ENCODE results near the gene HTRA1. TPM values are rescaled to one million over a fixed set of nuclear protein-coding genes. Genes with fewer than 3 reads are reported as not detected.

HTRA1 gene
- total and polyA plus RNA-seq, 3 donors from 2014 or later, result 21.3 to 105 (median 27.3) TPM

- WGBS, 2 donors, result 60 to 67% methylated on average over 5 of the region's 5 CpGs
- Histone ChIP-seq H3K4me3 (no peak overlapping the region), H3K36me3 (ENCODE audit: low read depth, missing control alignments) (no peaks in the 10 kb centered on the region), H3K27ac (no peak overlapping the region), H3K27me3 (no peaks in the 10 kb centered on the region), H3K4me1 (peaks cover 10% of the 10 kb centered on the region), H3K9me3 (no peaks in the 10 kb centered on the region)
- TF ChIP-seq POLR2A (IDR thresholded peaks at IDR 0.05), result no peak
- TF ChIP-seq CTCF (IDR thresholded peaks at IDR 0.05), result no peak
- DNase-seq, result no peak
- intact Hi-C loops (cut with DNase I; ENCODE audit: low total_unique reads), result no loop called here
Measured at GRCh38 chr10:122499491-122499941, 38.2 kb downstream of the HTRA1 start.

GRCh38 chr10:122500194-122500593 is 38.8 kb downstream of the HTRA1 start:
- H3K4me3 ChIP-seq, result no peak overlapping the region
- H3K9me3 ChIP-seq, result no peaks in the 10 kb centered on the region
- WGBS, 2 donors, result 72 to 73% methylated on average over 5 of the region's 5 CpGs
- intact Hi-C loops (cut with DNase I; ENCODE audit: low total_unique reads), result no loop called here
- peaks cover 10% of the 10 kb centered on the region for H3K4me1 ChIP-seq
- no peak overlapping the region for H3K27ac ChIP-seq
- no peaks in the 10 kb centered on the region for H3K27me3 ChIP-seq
- no peaks in the 10 kb centered on the region for H3K36me3 ChIP-seq (ENCODE audit: low read depth, missing control alignments)
- TF ChIP-seq POLR2A (IDR thresholded peaks at IDR 0.05) (no peak), CTCF (IDR thresholded peaks at IDR 0.05) (no peak)
- DNase-seq, result no peak

GRCh38 chr10:122500726-122501125 is 39.4 kb downstream of the HTRA1 start:
- TF ChIP-seq CTCF (IDR thresholded peaks at IDR 0.05), result no peak
- TF ChIP-seq POLR2A (IDR thresholded peaks at IDR 0.05), result no peak
- intact Hi-C loops (cut with DNase I; ENCODE audit: low total_unique reads), result no loop called here
- Histone ChIP-seq H3K27me3 (no peaks in the 10 kb centered on the region), H3K27ac (no peak overlapping the region), H3K4me1 (peaks cover 10% of the 10 kb centered on the region), H3K9me3 (no peaks in the 10 kb centered on the region), H3K36me3 (ENCODE audit: low read depth, missing control alignments) (no peaks in the 10 kb centered on the region), H3K4me3 (no peak overlapping the region)
- WGBS, 2 donors, result 93 to 94% methylated on average over 6 of the region's 6 CpGs
- no peak for DNase-seq

GRCh38 chr10:122503012-122503411 is 41.7 kb downstream of the HTRA1 start:
- H3K4me1 ChIP-seq, result peaks cover 10% of the 10 kb centered on the region
- no peak overlapping the region for H3K27ac ChIP-seq
- H3K36me3 ChIP-seq (ENCODE audit: low read depth, missing control alignments), result no peaks in the 10 kb centered on the region
- TF ChIP-seq CTCF (IDR thresholded peaks at IDR 0.05), result no peak
- no peak overlapping the region for H3K4me3 ChIP-seq
- no peaks in the 10 kb centered on the region for H3K9me3 ChIP-seq
- intact Hi-C loops (cut with DNase I; ENCODE audit: low total_unique reads), result no loop called here
- 92 to 96% methylated on average over 10 to 13 of the region's 13 CpGs for WGBS, 2 donors
- H3K27me3 ChIP-seq, result no peaks in the 10 kb centered on the region
- DNase-seq, result no peak

- intact Hi-C loops (cut with DNase I; ENCODE audit: low total_unique reads), result no loop called here
- peaks cover 6% of the 10 kb centered on the region for H3K4me1 ChIP-seq
Measured at GRCh38 chr10:122503886-122504609, 42.7 kb downstream of the HTRA1 start.

More at GRCh38 chr10:122503886-122504609, 42.7 kb downstream of the HTRA1 start:
- Histone ChIP-seq H3K36me3 (ENCODE audit: low read depth, missing control alignments) (no peaks in the 10 kb centered on the region), H3K27me3 (no peaks in the 10 kb centered on the region), H3K9me3 (no peaks in the 10 kb centered on the region), H3K27ac (no peak overlapping the region), H3K4me3 (no peak overlapping the region)
- WGBS, 2 donors, result 85 to 94% methylated on average over 11 to 17 of the region's 17 CpGs
- TF ChIP-seq POLR2A (IDR thresholded peaks at IDR 0.05), result no peak
- TF ChIP-seq CTCF (IDR thresholded peaks at IDR 0.05), result no peak
- no peak for DNase-seq

All from testis (tissue), 3 donors.